Hematopoietic multipotent progenitor cell (in vitro differentiated cells): ENCODE measurements around the gene CHDH. TPM values are rescaled to one million over a fixed set of nuclear protein-coding genes. Genes with fewer than 3 reads are reported as not detected.

Experiments used
- DNase-seq, 3 donors: peaks; one replicate each; pipeline ENCODE4 v3.0.0-alpha.2; 2011 to 2015; ENCODE audit warnings: low read depth in 2 of 3, low spot score in 2 of 3
- total RNA-seq: library from RNA; depleted of rRNA; stranded (reverse); fragments of >200 nt; gene quantifications from one replicate; pipeline ENCODE4 v1.2.3, GENCODE V29; 2012

The CHDH gene
- total RNA-seq, 1 donor = under 0.01 TPM

- no peak for DNase-seq
Observed at GRCh38 chr3:53824795-53825194, 21.4 kb downstream of the CHDH start.

- DNase-seq = no peak
Observed at GRCh38 chr3:53823956-53824657, 22.1 kb downstream of the CHDH start.

GRCh38 chr3:53823026-53823955 is 22.9 kb downstream of the CHDH start:
- DNase-seq = no peak

- no peak for DNase-seq
Observed at GRCh38 chr3:53822331-53822741, 23.9 kb downstream of the CHDH start.

GRCh38 chr3:53821631-53822121 is 24.5 kb downstream of the CHDH start:
- no peak for DNase-seq

- DNase-seq = no peak
Observed at GRCh38 chr3:53820756-53821580, 25.3 kb downstream of the CHDH start.

- DNase-seq = no peak
Observed at GRCh38 chr3:53820084-53820483, 26.1 kb downstream of the CHDH start.

- no peak for DNase-seq
Observed at GRCh38 chr3:53819163-53819868, 26.9 kb downstream of the CHDH start.

GRCh38 chr3:53818221-53819162 is 27.7 kb downstream of the CHDH start:
- DNase-seq = no peak

GRCh38 chr3:53817809-53818208 is 28.4 kb downstream of the CHDH start:
- no peak for DNase-seq

GRCh38 chr3:53817211-53817610 is 29.0 kb downstream of the CHDH start:
- no peak for DNase-seq

- DNase-seq = no peak
Observed at GRCh38 chr3:53816425-53816824, 29.8 kb downstream of the CHDH start.

GRCh38 chr3:53815651-53816050 is 30.6 kb downstream of the CHDH start:
- DNase-seq = no peak

GRCh38 chr3:53815067-53815466 is 31.2 kb downstream of the CHDH start:
- no peak for DNase-seq

GRCh38 chr3:53813876-53814275 is 32.3 kb downstream of the CHDH start:
- DNase-seq = no peak

GRCh38 chr3:53813229-53813628 is 33.0 kb downstream of the CHDH start:
- DNase-seq = no peak

GRCh38 chr3:53812434-53812833 is 33.8 kb downstream of the CHDH start:
- DNase-seq = no peak

- DNase-seq = no peak
Observed at GRCh38 chr3:53811143-53811927, 34.9 kb downstream of the CHDH start.
